ENCODE results near the gene SFT2D1. TPM values are rescaled to one million over a fixed set of nuclear protein-coding genes. Genes with fewer than 3 reads are reported as not detected.

The SFT2D1 gene
- total RNA-seq, 1 experiment from 2014 or later: 40.2 TPM

- H4K5ac ChIP-seq (ENCODE audit: insufficient read length, low read depth, low read length): no peak overlapping the region
- H2AK5ac ChIP-seq (ENCODE audit: insufficient read length, low read length): no peak overlapping the region
- Mint-ChIP-seq H3K27ac (peak overlapping the region in 2 of 3 experiments; percentile 17 to 34; a peak in 1 of 7 replicates), H3K9me3 (no peaks in the 10 kb centered on the region; a peak in 1 of 5 replicates), H3K4me3 (no peak overlapping the region), H3K36me3 (ENCODE audit: insufficient read depth in 1 of 3, low read depth in 3 of 3) (peaks cover 0 to 19% (median 0%) of the 10 kb centered on the region in 3 experiments; a peak in 4 of 7 replicates), H3K27me3 (ENCODE audit: low read depth) (peaks cover 3% of the 10 kb centered on the region), H3K4me1 (peaks cover 3 to 20% of the 10 kb centered on the region in 2 experiments; a peak in 3 of 4 replicates)
- no peaks in the 10 kb centered on the region for H3K79me1 ChIP-seq (ENCODE audit: insufficient read depth, low read depth, low read length, poor library complexity, severe bottlenecking)
- H3K79me2 ChIP-seq (ENCODE audit: insufficient read depth, low read length): no peaks in the 10 kb centered on the region
- no peaks in the 10 kb centered on the region for H4K20me1 ChIP-seq (ENCODE audit: control insufficient read depth, insufficient read depth, insufficient read length)
- H3K14ac ChIP-seq (ENCODE audit: insufficient read depth, low read length): no peak overlapping the region; the same call in 1 of the 2 replicates
- no peak overlapping the region for H3K56ac ChIP-seq (ENCODE audit: insufficient read length, low read depth, low read length)
- no peak overlapping the region for H2BK20ac ChIP-seq (ENCODE audit: low read depth, low read length, poor library complexity, severe bottlenecking)
- no peak overlapping the region for H3K18ac ChIP-seq (ENCODE audit: insufficient read length, low read depth, low read length)
- no peak overlapping the region for H3T11ph ChIP-seq (ENCODE audit: low read length)
- no peak overlapping the region for H2BK12ac ChIP-seq (ENCODE audit: insufficient read length, low read depth, low read length)
- H3K27ac ChIP-seq (ENCODE audit: insufficient read length, low read depth, low read length): no peak overlapping the region
- no peak overlapping the region for H2BK5ac ChIP-seq (ENCODE audit: insufficient read length, low read length)
- no peaks in the 10 kb centered on the region for H3K23me2 ChIP-seq (ENCODE audit: insufficient read length, low read depth, low read length, poor library complexity, severe bottlenecking)
- DNase-seq: no peak
- no peak overlapping the region for H3K4ac ChIP-seq (ENCODE audit: low read depth, low read length)
- H3K4me1 ChIP-seq (ENCODE audit: insufficient read depth, low read length): no peaks in the 10 kb centered on the region; the same call in 1 of the 2 replicates
- no peaks in the 10 kb centered on the region for H3K9me3 ChIP-seq (ENCODE audit: control insufficient read depth, low read depth, low read length)
- no peak for TF ChIP-seq CTCF (conservative IDR thresholded peaks at IDR 0.05)
- no peak overlapping the region for H2AFZ ChIP-seq (ENCODE audit: low read length)
- no peak overlapping the region for H3K4me2 ChIP-seq (ENCODE audit: insufficient read depth, insufficient read length, low read length)
- H4K91ac ChIP-seq (ENCODE audit: insufficient read length, low read depth, low read length): no peak overlapping the region
- H3K9ac ChIP-seq (ENCODE audit: extremely low read depth, insufficient read length, low read length): no peak overlapping the region
- no peaks in the 10 kb centered on the region for H3K27me3 ChIP-seq (ENCODE audit: insufficient read depth, low read length)
- H3K23ac ChIP-seq (ENCODE audit: insufficient read length, low read depth, low read length): no peak overlapping the region
- WGBS (ENCODE audit: extremely low coverage, insufficient read length, low lambda C conversion rate): no CpG with 5 or more reads among the region's 19 CpGs
- H2BK120ac ChIP-seq (ENCODE audit: low read depth, low read length, poor library complexity, severe bottlenecking): no peak overlapping the region
- no peak overlapping the region for H2BK15ac ChIP-seq (ENCODE audit: low read depth, low read length)
- no peak overlapping the region for H4K8ac ChIP-seq (replicated peaks; ENCODE audit: insufficient read length, low read depth, low read length)
Observed at GRCh38 chr6:166317261-166318212, 24.8 kb downstream of the SFT2D1 start.
